SK-N-SH treated with all-trans-retinoic acid at 6 μM for 48 hours (cell line): ENCODE measurements around the gene GLIS1.

ENCODE experiments used
- PATZ1 ChIP-seq: fragments of 250-450 bp; sonication (Bioruptor Pico); IDR thresholded peaks from 2 replicates; pipeline ENCODE4 v1.8.0; 2020; ENCODE audit warnings: mild to moderate bottlenecking, moderate library complexity, borderline replicate concordance
- TSHZ2 ChIP-seq: fragments of 250-450 bp; sonication (Bioruptor Pico); IDR thresholded peaks from 2 replicates; pipeline ENCODE4 v1.5.0; 2020; ENCODE audit warnings: mild to moderate bottlenecking, moderate library complexity
- ZFP30 ChIP-seq: fragments of 450-650 bp; formaldehyde crosslinking; IDR thresholded peaks from 2 replicates; pipeline ENCODE4 v1.5.0; 2022; ENCODE audit warnings: mild to moderate bottlenecking, moderate library complexity

DNA sequence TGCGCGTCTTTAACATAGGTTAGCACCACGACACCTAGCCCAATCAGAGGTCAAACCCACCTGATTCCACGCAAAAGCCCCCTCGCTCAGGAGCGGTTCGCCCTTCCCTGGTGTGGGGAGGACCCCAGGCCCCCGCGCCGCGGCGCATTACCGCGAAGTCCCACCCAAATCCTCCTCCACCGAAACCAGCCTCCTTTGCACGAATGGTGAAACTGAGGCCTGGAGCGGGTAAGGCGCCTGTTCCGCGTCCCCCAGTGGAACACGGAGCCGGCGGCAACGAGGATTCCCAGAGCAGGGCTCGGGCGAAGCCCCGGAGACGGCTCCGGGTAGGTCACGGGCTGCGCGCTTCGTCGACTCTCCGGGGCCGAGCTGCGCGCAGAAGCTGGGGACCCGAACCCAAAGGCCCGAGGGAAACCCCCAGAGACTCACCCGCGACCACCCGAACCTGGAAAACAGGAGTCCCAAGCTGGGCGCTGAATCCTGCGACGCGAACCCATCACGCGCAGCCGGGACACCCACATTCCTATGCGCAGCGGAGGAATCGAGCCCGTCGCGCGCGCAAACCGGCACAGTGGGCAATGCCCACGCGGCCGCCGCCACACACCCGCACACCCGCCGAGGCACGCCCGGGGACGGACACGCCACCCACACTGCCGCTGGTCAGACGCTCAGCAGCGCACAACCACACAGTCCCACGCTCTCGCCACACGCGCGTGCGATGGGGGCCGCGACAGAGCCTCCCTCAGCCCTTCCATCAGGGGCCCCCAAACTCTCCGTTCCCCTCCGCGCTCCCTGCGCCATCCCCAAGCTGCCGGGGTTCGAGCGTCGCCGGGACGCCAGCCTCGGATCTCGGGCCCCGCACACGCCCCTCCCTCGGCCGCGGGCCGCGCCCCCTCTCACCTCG lies 507 bp downstream of the GLIS1 start:
- TF ChIP-seq ZFP30 (CRISPR knock-in tag) (no peak), PATZ1 (CRISPR knock-in tag) (no peak), TSHZ2 (CRISPR knock-in tag) (no peak)
